SK-N-SH (cell line): Measurements from ENCODE around the gene ERC2. TPM values are rescaled to one million over a fixed set of nuclear protein-coding genes. Genes with fewer than 3 reads are reported as not detected.

Experiments
- CTCF ChIA-PET: fragments of 300-600, 350-600 bp; formaldehyde crosslinking; extraction: SDS; loops from one replicate; lab custom pipeline; 2021; lab: Yijun Ruan, JAX
- POLR2A ChIA-PET: fragments of 350-600 bp; sonication (Branson Sonifier 250); formaldehyde crosslinking; extraction: SDS; loops from one replicate; lab custom pipeline; 2020; ENCODE audit warnings: antibody characterized with exemption, inconsistent platforms; lab: Yijun Ruan, JAX
- DNase-seq: peaks from one replicate; pipeline ENCODE4 v3.0.0; 2012
- H2AFZ ChIP-seq: fragments of 200-600 bp; sonication (generic); 2 replicates; pipeline ENCODE4 v1.8.1; 2016; ENCODE audit warnings: antibody characterized with exemption, mild to moderate bottlenecking, low read depth
- H3F3A ChIP-seq: fragments of 200-600 bp; sonication (generic); replicated peaks from 2 replicates; pipeline ENCODE3; 2016; ENCODE audit warnings: antibody characterized with exemption, mild to moderate bottlenecking; ENCODE audit not compliant: insufficient read depth
- H3K27ac ChIP-seq, 2 experiments: fragments of 200-500 bp in 1 of 2; fragments of 200-600 bp in 1 of 2; sonication (Bioruptor generic) in 1 of 2; sonication (generic), shearing (Covaris generic) in 1 of 2; 2 replicates each; pipeline versions ENCODE4 v1.5.1 to v1.6.1; 2014 to 2016; ENCODE audit warnings: low read depth in 2 of 2, inconsistent platforms in 1 of 2, low read length in 1 of 2, mild to moderate bottlenecking in 1 of 2, mixed read lengths in 1 of 2
- H3K27me3 ChIP-seq: fragments of 200-600 bp; sonication (generic), shearing (Covaris generic); 2 replicates; pipeline ENCODE4 v1.6.1; 2016; ENCODE audit warnings: mixed run types; ENCODE audit not compliant: insufficient read depth
- H3K36me3 ChIP-seq, 2 experiments: fragments of 200-500 bp in 1 of 2; fragments of 200-600 bp in 1 of 2; sonication (Bioruptor generic) in 1 of 2; sonication (generic) in 1 of 2; replicated peaks in 1 of 2; 2 replicates each; pipeline versions ENCODE3 to v1.5.1; 2014 to 2016; ENCODE audit warnings: low read length in 1 of 2, mild to moderate bottlenecking in 1 of 2; ENCODE audit not compliant: insufficient read depth in 2 of 2, control insufficient read depth in 1 of 2
- H3K4me1 ChIP-seq, 2 experiments: fragments of 200-500 bp in 1 of 2; fragments of 200-600 bp in 1 of 2; sonication (Bioruptor generic) in 1 of 2; sonication (generic), shearing (Covaris generic) in 1 of 2; 2 replicates each; pipeline versions ENCODE4 v1.5.1 to v1.6.1; 2014 to 2016; ENCODE audit warnings: low read depth in 1 of 2, low read length in 1 of 2, mixed run types in 1 of 2; ENCODE audit not compliant: insufficient read depth in 2 of 2, control insufficient read depth in 1 of 2
- H3K4me2 ChIP-seq: fragments of 200-600 bp; sonication (generic), shearing (Covaris generic); 2 replicates; pipeline ENCODE4 v1.6.1; 2017; ENCODE audit warnings: mixed run types
- H3K4me3 ChIP-seq, 2 experiments: fragments of 200-500 bp in 1 of 2; fragments of 200-600 bp in 1 of 2; sonication (Bioruptor generic) in 1 of 2; sonication (generic), shearing (Covaris generic) in 1 of 2; 2 replicates each; pipeline versions ENCODE4 v1.5.1 to v1.8.1; 2014 to 2016; ENCODE audit warnings: low read depth in 2 of 2, inconsistent platforms in 1 of 2, low read length in 1 of 2, mild to moderate bottlenecking in 1 of 2, mixed read lengths in 1 of 2, moderate library complexity in 1 of 2
- H3K79me2 ChIP-seq: fragments of 200-600 bp; sonication (generic); 2 replicates; pipeline ENCODE4 v1.8.1; 2017; ENCODE audit warnings: mild to moderate bottlenecking; ENCODE audit not compliant: insufficient read depth
- H3K9ac ChIP-seq: fragments of 200-600 bp; sonication (generic); 2 replicates; pipeline ENCODE4 v1.6.1; 2017; ENCODE audit warnings: mixed run types
- H3K9me2 ChIP-seq: fragments of 200-600 bp; sonication (generic); 2 replicates; pipeline ENCODE4 v1.6.1; 2017; ENCODE audit warnings: mixed run types
- H3K9me3 ChIP-seq: fragments of 200-600 bp; sonication (generic); 2 replicates; pipeline ENCODE4 v1.6.1; 2017; ENCODE audit warnings: mixed run types, mild to moderate bottlenecking, moderate library complexity
- H4K20me1 ChIP-seq: fragments of 200-600 bp; sonication (generic); 2 replicates; pipeline ENCODE4 v1.6.1; 2017; ENCODE audit warnings: mild to moderate bottlenecking, mixed run types; ENCODE audit not compliant: insufficient read depth
- ELF1 ChIP-seq: IDR thresholded peaks from 2 replicates; pipeline ENCODE4 v1.4.0; 2012
- FOSL2 ChIP-seq: IDR thresholded peaks from 2 replicates; pipeline ENCODE4 v1.4.0; 2012; ENCODE audit warnings: low read depth, mild to moderate bottlenecking, moderate library complexity, borderline replicate concordance
- FOXJ3 ChIP-seq: sonication (generic); formaldehyde crosslinking; IDR thresholded peaks from 2 replicates; pipeline ENCODE4 v1.5.1; 2020; ENCODE audit warnings: mild to moderate bottlenecking, missing genetic modification reagents
- GABPA ChIP-seq: IDR thresholded peaks from 2 replicates; pipeline ENCODE4 v1.4.0; 2012; ENCODE audit warnings: low read depth, mild to moderate bottlenecking
- GATA2 ChIP-seq: sonication (generic); formaldehyde crosslinking; IDR thresholded peaks from 2 replicates; pipeline ENCODE4 v1.5.0; 2020; ENCODE audit warnings: mild to moderate bottlenecking, missing genetic modification reagents
- JUND ChIP-seq: IDR thresholded peaks from 2 replicates; pipeline ENCODE4 v1.4.0; 2012
- NFIC ChIP-seq: IDR thresholded peaks from 2 replicates; pipeline ENCODE4 v1.4.0; 2012; ENCODE audit warnings: borderline replicate concordance
- NRF1 ChIP-seq: IDR thresholded peaks from 2 replicates; pipeline ENCODE4 v1.6.1; 2012; ENCODE audit warnings: low read depth, mild to moderate bottlenecking, low read length
- RAD21 ChIP-seq: IDR thresholded peaks from 2 replicates; pipeline ENCODE4 v1.6.1; 2012; ENCODE audit warnings: mild to moderate bottlenecking, low read length
- RXRA ChIP-seq: IDR thresholded peaks from 2 replicates; pipeline ENCODE4 v1.4.0; 2012; ENCODE audit warnings: low read depth, mild to moderate bottlenecking, borderline replicate concordance
- SIN3A ChIP-seq: IDR thresholded peaks from 2 replicates; pipeline ENCODE4 v1.6.1; 2012; ENCODE audit warnings: low read depth, mild to moderate bottlenecking, low read length, moderate library complexity, borderline replicate concordance
- SMC3 ChIP-seq: IDR thresholded peaks from 2 replicates; pipeline ENCODE4 v1.6.1; 2012; ENCODE audit warnings: low read depth, low read length, improper control_type of control experiment
- TAF1 ChIP-seq: IDR thresholded peaks from 2 replicates; pipeline ENCODE4 v1.6.1; 2012; ENCODE audit warnings: low read depth, mild to moderate bottlenecking, low read length, moderate library complexity, borderline replicate concordance
- TEAD4 ChIP-seq: IDR thresholded peaks from 2 replicates; pipeline ENCODE4 v1.4.0; 2012; ENCODE audit warnings: mild to moderate bottlenecking, borderline replicate concordance; ENCODE audit not compliant: insufficient read depth
- WGBS: methylation state at CpG from one replicate; pipeline ENCODE4 v1.1.6; 2017; ENCODE audit warnings: low lambda C conversion rate; 5-methylcytosine and 5-hydroxymethylcytosine counted together
- polyA plus RNA-seq, 3 experiments: library from polyadenylated mRNA; depleted of rRNA; stranded (reverse); fragments of >200 nt; gene quantifications; 2 replicates each; pipeline ENCODE4 v1.2.3, GENCODE V29; 2012
- TF ChIP-seq, protein P1 (sequence below): IDR thresholded peaks from 2 replicates; pipeline ENCODE4 v1.4.0; 2012; ENCODE audit warnings: low read depth
- TF ChIP-seq, protein P2 (sequence below): IDR thresholded peaks from 2 replicates; pipeline ENCODE4 v1.6.1; 2012; ENCODE audit warnings: mild to moderate bottlenecking, low read depth, low read length, moderate library complexity
- TF ChIP-seq, protein P3 (sequence below): fragments of 150-350 bp; IDR thresholded peaks from 2 replicates; pipeline ENCODE4 v1.6.1; 2016; ENCODE audit warnings: mild to moderate bottlenecking, low read depth, low read length

Gene ERC2
- polyA plus RNA-seq, 1 of the 3 experiments (the other 2 are of a cell fraction) = 1.6 TPM

DNA sequence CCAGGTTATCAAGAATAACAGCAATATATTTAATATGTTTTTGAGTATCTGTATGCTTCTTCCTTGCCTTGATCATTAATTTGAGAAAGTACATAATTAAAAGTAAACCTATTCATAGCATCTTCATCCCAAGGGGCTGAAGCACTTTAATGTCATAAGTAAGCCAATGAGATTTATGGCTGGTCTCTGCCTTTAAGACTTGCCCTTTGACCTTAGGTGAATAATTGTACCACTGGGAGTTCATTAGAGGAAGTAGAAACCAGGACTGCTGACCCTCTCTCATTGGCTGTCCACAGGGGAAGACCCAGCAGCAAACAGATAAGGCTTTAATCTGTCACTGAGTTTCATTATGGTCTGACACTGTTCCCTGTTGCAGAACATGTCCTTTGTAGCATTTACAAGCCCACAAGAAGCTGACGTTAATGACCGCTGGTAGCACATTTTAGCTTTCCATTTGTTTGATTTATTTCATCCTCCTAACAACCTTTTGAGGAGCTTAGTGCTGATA lies 16.3 kb upstream of the ERC2 start:
- no peak for DNase-seq
- no peaks in the 10 kb centered on the region for H3K9me2 ChIP-seq
- CTCF ChIA-PET = interaction anchor here (1.2 to 4.1 kb wide), 4 partner anchors 9 to 15 kb away, joined by 4 to 42 read pairs (median 16); no protein-coding TSS in a partner anchor
- no peaks in the 10 kb centered on the region for H3K4me1 ChIP-seq
- no peak overlapping the region for H3K9ac ChIP-seq
- H3K9me3 ChIP-seq = no peaks in the 10 kb centered on the region
- H3F3A ChIP-seq = no peaks in the 10 kb centered on the region
- H3K27ac ChIP-seq = no peak overlapping the region
- H4K20me1 ChIP-seq = no peaks in the 10 kb centered on the region
- TF ChIP-seq, protein P1, sequence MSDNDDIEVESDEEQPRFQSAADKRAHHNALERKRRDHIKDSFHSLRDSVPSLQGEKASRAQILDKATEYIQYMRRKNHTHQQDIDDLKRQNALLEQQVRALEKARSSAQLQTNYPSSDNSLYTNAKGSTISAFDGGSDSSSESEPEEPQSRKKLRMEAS = no peak
- TF ChIP-seq RXRA (no peak), JUND (no peak), ELF1 (no peak), GATA2 (CRISPR knock-in tag) (no peak), TEAD4 (no peak), SIN3A (no peak), NFIC (no peak), RAD21 (no peak), NRF1 (no peak), TAF1 (no peak), GABPA (no peak), SMC3 (no peak), FOXJ3 (CRISPR knock-in tag) (no peak), FOSL2 (no peak)
- TF ChIP-seq, protein P2, sequence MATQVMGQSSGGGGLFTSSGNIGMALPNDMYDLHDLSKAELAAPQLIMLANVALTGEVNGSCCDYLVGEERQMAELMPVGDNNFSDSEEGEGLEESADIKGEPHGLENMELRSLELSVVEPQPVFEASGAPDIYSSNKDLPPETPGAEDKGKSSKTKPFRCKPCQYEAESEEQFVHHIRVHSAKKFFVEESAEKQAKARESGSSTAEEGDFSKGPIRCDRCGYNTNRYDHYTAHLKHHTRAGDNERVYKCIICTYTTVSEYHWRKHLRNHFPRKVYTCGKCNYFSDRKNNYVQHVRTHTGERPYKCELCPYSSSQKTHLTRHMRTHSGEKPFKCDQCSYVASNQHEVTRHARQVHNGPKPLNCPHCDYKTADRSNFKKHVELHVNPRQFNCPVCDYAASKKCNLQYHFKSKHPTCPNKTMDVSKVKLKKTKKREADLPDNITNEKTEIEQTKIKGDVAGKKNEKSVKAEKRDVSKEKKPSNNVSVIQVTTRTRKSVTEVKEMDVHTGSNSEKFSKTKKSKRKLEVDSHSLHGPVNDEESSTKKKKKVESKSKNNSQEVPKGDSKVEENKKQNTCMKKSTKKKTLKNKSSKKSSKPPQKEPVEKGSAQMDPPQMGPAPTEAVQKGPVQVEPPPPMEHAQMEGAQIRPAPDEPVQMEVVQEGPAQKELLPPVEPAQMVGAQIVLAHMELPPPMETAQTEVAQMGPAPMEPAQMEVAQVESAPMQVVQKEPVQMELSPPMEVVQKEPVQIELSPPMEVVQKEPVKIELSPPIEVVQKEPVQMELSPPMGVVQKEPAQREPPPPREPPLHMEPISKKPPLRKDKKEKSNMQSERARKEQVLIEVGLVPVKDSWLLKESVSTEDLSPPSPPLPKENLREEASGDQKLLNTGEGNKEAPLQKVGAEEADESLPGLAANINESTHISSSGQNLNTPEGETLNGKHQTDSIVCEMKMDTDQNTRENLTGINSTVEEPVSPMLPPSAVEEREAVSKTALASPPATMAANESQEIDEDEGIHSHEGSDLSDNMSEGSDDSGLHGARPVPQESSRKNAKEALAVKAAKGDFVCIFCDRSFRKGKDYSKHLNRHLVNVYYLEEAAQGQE = no peak
- TF ChIP-seq, protein P3, sequence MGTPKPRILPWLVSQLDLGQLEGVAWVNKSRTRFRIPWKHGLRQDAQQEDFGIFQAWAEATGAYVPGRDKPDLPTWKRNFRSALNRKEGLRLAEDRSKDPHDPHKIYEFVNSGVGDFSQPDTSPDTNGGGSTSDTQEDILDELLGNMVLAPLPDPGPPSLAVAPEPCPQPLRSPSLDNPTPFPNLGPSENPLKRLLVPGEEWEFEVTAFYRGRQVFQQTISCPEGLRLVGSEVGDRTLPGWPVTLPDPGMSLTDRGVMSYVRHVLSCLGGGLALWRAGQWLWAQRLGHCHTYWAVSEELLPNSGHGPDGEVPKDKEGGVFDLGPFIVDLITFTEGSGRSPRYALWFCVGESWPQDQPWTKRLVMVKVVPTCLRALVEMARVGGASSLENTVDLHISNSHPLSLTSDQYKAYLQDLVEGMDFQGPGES = no peak
- WGBS = 57% methylated on average over 2 of the region's 2 CpGs
- no peaks in the 10 kb centered on the region; the same call in 1 of the 2 replicates for H3K27me3 ChIP-seq
- no peaks in the 10 kb centered on the region for H3K36me3 ChIP-seq
- H3K79me2 ChIP-seq = no peaks in the 10 kb centered on the region
- H3K4me2 ChIP-seq = no peak overlapping the region
- H2AFZ ChIP-seq = no peak overlapping the region
- POLR2A ChIA-PET = no interaction called here
- H3K4me3 ChIP-seq = no peak overlapping the region
